GM11168 (cell line): ENCODE data around the gene ARAP3.

Experiments
- in situ Hi-C: fragments of 300-500 bp; cut with MboI; formaldehyde crosslinking; loops from one replicate; pipeline ENCODE4 v1.12.0; 2022; ENCODE audit warnings: low sequenced_read_pairs; ENCODE audit not compliant: unreplicated experiment

Gene ARAP3

DNA sequence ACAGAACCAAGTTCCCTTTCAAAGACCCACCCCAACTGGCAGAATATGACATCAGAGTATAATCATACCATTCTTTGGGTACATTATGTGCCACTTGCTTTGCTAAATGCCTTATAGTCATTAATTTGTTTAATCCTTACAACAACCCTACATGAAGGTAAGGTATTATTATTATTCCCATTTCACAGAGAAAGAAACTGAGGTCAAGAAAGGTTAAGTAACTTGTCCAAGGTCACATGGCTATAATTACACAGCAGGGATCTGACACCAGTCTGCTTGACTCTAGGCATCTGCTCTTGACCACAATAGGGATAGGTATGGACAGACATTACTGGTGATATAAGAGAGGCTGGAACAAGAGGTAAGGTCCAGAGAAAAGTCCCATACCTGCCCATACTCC lies 32.1 kb downstream of the ARAP3 start:
- in situ Hi-C loops, result no loop called here

DNA sequence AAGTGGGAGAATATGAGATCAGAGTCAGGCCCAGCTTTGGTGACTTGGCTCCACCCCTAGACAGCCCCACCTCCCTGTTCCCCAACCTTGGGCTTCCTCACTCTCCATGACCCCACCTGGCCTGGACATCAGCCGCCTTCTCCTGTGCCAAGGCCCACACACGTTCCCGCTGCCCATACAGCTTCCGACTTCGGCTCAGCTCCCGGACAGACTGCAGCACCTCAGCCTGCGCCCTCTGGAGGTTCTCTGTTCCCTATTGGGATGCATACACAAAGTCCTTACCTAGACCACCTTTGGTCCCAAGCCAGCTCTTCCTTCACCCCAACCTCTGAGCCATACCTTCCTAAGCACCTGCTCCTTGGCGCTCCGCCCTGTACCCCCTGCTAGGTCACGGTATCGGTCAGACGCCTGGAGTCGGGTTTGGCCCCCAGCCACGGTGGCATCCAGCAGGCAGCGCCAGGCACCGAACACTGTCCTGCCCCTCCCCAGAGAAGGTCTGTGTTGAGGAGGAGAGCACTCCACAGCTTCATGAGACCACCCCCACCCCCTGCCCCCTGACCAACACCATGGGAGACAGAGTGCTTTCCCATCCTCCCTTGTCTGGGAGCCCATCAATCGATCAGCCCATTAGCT lies 32.9 kb downstream of the ARAP3 start:
- in situ Hi-C loops, result no loop called here

DNA sequence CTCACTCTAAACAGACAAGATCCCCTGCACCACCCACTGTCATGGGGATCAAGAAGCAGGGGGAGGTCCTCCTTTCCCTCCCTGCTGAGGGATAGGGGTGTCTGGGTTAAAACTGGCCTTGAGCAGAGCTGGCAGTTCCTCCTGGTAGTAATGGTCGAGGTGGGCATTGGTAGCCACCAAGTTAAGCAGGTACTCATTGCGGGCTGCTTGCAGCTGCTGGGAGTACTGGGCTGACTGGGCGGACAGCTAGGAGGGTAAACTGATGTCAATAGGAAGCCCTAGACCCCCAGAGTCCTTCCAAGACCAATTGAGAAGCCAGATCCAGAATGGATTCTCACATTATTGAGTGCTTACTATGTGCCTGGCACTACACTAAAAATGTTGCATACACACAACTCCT lies 34.2 kb downstream of the ARAP3 start:
- in situ Hi-C loops, result no loop called here

DNA sequence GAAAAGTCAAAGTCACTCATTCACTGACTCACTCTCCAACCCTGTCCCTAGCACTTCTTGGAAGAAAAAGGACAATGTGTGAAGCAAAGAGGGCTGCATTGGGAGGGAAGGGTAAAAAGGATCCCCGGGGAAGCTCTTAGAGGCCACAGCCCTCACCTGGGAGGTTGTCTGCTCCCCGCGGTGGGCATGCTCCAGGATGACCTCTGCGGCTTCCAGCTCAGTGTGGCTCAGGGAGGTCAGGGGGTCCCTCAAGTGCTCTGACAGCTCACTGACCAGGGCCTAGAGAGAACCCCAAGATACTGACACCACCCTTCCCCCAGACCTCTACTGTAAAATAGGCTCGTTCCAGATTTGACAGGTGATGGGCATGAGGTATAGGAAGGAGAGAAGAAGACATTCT lies 34.8 kb downstream of the ARAP3 start:
- in situ Hi-C loops, result no loop called here

DNA sequence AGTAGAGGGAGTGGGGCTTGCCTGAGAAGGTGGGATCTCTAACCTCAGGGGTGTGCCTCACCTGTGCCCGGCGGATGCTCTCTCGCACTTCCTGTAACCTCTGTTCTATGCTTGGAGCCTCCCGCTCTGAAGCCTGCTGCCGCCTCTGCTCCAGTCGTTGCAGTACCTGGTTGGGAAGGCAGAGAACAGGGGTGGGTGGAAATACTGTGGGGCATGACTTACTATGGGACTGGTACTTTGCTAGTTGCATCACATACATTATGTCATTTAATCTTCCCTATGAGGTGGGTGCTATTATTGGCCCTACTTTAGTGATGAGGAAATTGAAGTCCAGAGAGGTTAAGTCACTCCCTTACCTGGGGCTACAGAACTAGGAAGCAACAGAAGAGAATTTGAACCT lies 36.0 kb downstream of the ARAP3 start:
- in situ Hi-C loops, result no loop called here

DNA sequence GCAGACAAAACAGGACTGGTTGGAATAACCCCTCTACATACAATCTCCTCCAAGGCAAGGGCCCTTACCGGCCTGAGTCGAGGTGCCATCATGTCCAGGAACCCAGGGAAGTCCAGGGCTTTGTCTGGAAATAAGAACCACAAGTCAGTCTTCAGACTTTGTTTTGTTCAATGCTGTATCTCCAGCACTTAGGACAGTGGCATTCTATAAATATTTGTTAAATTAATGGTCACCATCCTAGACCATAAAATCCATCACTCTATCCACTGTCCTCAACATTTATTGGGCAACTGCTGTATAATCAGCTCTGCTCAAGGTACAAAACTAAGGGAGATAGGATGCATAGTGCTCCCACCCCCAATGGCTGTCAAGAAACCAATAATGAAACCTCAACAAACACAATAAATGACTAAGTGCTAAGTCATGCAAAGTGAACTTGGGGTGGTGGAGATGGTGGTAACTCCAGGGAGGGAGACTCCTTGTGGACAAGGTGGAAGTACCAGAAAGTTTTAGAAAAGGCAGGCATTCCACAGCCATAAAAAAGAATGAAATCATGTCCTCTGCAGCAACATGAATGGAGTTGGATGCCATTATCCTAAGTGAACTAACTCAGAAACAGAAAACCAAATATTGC lies 40.3 kb downstream of the ARAP3 start:
- in situ Hi-C loops, result no loop called here

DNA sequence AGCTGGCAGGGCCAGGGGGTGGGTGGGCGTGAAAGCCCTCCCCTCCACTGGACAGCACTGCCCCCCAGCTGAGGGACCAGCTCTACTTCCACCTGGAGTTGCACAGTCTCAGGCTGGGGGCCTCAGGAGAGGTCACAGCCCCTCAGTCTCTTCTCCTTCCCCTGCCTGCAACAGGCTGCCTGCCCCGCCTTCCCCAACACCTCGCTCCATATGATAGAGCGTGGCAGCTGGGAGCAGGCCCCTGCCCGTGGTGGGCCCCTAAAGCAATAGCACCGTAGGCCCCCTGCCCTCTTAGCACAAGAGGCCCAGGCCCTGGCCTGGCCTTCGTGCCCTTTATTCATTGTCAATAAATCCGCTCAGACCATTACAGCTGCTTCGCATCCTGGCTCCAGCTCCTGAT lies 41.3 kb downstream of the ARAP3 start:
- in situ Hi-C loops, result no loop called here

DNA sequence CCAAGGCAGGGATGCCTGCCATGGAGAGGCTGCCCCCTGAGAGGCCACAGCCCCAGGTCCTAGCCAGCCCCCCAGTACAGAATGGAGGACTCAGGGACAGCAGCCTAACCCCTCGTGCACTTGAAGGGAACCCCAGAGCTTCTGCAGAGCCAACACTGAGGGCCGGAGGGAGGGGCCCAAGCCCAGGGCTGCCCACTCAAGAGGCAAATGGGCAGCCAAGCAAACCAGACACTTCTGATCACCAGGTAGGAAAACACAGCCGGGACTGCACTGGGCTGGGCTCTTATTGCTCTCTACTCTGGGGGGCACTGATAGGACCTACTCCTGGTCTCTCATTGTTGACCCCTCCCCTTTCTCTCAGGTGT lies 42.0 kb downstream of the ARAP3 start:
- in situ Hi-C loops, result no loop called here

DNA sequence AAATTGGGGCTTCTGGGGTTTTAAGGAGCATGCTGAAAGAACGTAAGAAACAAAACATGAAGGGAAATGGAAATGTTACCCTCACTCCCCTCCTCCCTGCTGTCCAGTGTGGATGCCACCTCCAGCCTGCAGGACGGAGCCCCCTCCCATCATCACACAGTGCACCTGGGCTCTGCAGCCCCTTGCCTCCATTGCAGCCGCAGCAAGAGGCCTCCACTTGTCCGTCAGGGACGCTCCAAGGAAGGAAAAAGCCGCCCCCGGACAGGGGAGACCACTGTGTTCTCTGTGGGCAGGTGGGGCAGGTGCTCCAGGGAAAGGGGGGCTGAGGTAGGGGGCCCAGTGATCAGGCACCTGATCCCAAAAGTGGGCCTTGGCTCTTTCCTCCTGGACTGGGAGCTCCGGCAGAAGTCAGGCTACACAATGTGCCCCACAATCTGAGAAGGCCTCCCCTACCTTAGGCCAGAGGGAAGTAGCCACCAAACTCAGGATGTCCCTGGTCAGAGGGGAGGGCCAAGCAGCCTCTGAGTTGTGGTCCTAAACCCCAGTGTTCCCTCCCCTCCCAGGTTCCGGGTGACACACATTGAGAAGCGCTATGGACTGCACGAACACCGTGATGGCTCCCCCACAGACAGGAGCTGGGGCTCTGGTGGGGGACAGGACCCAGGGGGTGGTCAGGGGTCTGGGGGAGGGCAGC lies 42.5 kb downstream of the ARAP3 start:
- in situ Hi-C loops, result loop anchor here (10.0 kb wide), 1 partner anchor 55 kb away; no protein-coding TSS in a partner anchor

DNA sequence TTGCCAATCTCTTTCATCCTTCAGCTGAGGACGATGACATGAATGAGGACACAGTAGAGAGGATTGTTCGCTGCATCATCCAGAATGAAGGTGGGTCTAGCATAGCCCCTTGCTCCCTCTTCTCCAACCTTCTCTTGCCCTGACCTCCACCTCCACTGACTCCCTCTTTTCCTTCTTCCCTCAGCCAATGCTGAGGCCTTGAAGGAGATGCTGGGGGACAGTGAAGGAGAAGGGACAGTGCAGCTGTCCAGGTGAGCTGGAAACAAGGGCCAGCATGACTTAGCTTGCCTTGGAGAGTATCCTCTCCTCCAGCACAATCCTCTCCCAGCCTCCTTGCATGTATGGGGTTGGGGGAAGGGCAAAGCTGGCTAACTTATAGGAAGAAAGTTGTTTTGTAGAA lies 43.3 kb downstream of the ARAP3 start:
- in situ Hi-C loops, result loop anchor here (10.0 kb wide), 1 partner anchor 54 kb away; no protein-coding TSS in a partner anchor

DNA sequence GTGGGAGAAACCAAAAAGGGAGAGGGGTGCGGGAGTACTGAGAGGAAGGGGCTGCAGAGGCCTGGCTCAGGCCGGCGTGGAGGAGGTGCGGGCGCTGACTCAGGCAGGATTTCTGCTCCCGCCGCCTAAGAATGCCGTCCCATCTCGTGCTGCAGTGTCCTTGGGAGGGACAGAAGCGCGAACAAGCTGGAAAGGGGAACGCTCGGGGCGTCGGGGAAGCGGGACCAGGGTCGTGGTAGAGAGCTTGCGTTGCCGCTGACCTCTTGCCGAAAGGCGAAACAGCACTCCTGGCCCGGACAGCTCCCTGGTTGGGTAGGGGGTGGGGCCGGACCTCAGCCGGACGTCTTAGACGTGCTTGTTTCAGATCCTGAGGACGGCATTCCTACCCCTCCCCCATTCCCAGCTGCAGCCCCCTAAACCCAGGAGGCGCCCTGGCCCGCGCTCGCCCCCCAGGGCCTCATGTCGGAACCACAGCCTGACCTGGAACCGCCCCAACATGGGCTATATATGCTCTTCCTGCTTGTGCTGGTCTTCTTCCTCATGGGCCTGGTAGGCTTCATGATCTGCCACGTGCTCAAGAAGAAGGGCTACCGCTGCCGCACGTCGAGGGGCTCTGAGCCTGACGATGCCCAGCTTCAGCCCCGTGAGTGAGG lies 44.1 kb downstream of the ARAP3 start:
- in situ Hi-C loops, result loop anchor here (10.0 kb wide), 1 partner anchor 53 kb away; no protein-coding TSS in a partner anchor

DNA sequence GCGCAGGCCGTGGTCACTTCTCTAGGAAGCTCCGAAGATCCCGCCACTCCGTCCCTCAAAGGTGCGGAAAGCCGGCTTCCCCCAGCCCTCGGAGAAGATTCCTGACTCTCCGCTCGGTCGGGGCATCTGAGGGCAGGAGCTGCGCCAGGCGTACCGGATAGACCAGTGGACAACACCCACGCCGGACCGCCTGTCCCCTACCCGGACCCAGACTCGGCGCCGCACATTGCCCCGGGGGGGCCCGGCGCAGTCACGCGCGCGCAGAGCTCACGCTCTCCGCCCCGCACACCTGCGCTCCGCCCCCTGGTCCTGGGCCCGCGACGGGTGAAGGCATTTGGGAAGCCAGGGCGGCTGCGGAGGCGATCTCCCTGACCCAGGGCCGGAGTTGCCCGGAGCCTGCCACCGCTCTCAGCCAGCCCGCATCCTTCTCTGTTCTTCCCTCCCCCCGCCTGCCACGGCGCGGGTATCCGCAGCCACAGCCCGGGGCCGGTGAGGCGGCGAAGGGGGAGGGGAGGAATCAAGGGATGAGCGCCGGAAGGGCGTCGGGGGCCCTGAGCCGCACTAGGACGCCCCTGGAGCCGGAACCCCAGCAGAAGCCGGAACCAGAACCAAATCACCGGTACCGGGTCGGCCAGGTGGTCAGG lies 44.8 kb downstream of the ARAP3 start:
- in situ Hi-C loops, result loop anchor here (10.0 kb wide), 1 partner anchor 52 kb away; no protein-coding TSS in a partner anchor

DNA sequence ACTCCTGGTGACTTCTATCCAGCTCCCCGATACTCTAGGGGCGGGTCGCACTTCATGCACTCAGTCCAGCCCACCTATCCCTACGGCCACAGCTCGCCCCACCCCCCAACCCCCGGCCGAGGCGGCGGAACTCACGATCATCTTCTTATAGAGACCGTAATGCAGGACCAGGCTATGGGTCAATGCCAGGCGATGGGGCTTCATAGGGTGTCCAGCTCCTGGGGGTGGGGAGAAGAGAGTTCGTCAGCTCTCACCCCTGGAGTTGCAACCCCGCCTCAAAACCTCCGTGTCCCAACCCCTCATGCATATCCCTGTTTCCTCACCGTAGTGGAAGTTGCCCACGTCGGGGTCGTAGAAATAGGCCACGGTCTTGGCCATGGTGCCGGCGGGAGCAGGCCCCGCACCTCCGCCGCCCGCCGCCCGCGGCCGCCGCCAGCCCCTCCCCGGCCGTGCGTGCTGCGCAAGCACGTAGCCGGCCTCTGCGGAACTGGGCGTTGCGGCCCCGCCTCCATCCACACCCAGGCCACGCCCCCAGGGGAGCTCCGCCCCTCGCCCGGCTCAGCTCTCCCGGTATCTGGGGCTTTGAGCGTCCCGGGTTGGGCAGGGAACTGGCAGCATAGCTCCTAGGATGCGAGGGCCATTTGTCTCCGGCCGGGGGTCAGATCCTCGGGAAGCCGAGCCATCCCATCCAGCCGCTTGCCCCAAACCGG lies 45.5 kb downstream of the ARAP3 start, which contains the start of the genes HDAC3 and RELL2:
Gene HDAC3, minus strand, starts transcription at position 437 of the 710 bp plus-strand sequence. Its CDS starts 59 bp downstream, at position 378.
Gene RELL2, plus strand, starts transcription at position 585 of the 710 bp plus-strand sequence. CDS start 1,229 bp downstream, outside the sequence.
- in situ Hi-C loops, result loop anchor here (10.0 kb wide), 1 partner anchor 52 kb away; no protein-coding TSS in a partner anchor

DNA sequence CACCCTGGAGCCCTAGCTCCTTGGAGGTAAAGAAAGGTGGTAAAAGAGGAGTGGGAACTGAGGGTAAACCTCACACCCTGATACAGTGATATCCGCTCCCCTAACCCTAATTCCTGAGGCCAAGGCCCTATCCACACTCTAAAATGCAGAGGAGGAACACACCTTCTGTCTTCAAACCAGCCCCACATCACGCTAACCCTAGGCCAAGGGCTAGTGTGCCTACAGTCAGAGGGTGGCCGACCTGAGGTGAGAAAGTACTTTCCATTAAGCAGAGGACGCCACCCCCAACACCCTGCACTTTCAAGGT lies 46.0 kb downstream of the ARAP3 start:
- in situ Hi-C loops, result loop anchor here (10.0 kb wide), 1 partner anchor 51 kb away; no protein-coding TSS in a partner anchor

DNA sequence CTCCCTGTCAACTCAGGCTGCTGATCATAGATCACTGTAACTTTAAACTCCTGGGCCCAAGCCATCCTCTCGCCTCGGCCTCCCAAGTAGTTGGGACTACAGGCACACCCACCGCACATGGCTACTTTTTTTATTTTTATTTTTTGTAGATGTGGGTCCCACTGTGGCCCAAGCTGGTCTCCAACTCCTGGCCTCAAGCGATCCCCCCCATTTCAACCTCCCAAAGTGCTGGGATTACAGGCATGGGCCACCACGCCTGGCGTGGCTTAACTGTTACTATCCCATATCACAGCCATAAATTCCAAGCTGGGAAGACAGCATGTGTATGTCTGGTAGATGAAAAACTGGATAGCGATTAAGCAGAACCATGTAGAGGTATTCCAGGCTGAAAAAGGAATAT lies 46.4 kb downstream of the ARAP3 start:
- in situ Hi-C loops, result loop anchor here (10.0 kb wide), 1 partner anchor 51 kb away; no protein-coding TSS in a partner anchor

DNA sequence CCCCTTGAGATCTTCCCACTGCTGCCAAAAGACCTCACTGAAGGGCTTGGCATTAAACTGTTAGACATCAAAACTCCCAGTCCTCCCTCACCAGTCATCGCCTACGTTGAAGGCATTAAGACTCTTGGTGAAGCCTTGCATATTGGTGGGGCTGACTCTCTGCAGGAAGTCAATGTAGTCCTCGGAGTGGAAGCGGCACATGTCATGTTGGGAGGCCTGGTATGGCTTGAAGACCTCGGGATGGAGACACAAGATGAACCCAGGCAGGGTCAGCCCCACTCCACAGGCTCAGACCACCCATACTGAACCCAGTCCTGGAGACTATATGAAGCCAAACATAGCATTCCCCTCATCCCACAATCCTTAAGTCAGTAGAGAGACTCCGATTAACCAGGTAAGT lies 47.3 kb downstream of the ARAP3 start:
- in situ Hi-C loops, result loop anchor here (10.0 kb wide), 1 partner anchor 50 kb away; no protein-coding TSS in a partner anchor

DNA sequence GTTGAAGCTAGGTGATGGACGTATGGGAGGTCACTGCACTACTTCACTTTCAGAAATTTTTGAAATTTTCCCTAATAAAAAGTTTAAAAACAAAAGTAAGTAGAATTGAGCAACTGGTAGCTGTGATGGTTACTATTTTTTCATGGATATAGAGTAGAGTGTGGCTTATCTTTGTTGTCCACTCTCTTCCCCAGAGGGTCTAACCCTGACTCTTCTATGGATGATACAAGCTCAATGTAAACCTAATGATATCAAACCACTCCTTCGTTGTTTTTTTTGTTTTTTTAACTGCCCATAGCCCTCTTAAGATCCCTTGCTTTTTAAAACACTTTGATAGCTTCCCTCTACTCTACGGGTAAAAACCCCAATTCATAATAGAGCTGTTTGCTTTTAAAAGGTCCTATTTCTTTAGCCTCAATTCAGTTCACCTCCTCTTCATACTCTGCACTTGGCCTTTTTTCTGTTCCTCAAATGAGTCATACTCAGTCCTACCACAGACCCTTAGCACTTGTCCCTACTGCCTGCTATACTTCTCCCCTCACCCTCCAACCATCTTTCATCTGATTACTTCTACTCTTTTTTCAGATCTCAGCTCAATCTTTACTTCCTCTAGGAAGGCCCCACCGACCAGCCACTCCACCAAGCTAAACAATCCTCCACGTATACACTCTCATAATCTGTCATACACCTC lies 48.0 kb downstream of the ARAP3 start:
- in situ Hi-C loops, result loop anchor here (10.0 kb wide), 1 partner anchor 49 kb away; no protein-coding TSS in a partner anchor

DNA sequence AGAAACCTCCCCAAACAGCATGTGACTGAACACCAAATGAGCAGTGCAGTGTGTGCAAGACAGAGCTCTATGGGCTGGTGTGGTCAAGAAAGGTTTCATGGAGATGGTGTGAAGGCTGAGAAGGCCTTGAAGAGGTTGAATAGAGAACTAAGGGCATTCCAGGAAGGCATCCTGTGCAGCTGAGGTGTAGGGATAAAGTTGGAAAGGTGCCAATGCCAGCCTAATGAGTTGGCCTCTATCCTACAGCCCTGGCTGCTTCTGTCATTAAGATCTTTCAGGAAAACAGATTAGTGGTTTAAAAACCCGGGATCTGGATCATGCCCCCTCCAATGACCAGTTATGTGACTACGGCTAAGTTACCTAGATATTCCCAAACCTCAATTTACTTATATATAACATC lies 49.4 kb downstream of the ARAP3 start:
- in situ Hi-C loops, result loop anchor here (10.0 kb wide), 1 partner anchor 48 kb away; no protein-coding TSS in a partner anchor
